Activated CD4-positive, alpha-beta T cell treated with anti-CD3 and anti-CD28 coated beads, Interleukin-2, amount 50 U/mL, for 24 hours (primary cell): ENCODE results near the gene RBX1.
"Not testable (repeated sequence)": the region's sequence is repeated elsewhere in the genome, so short reads cannot be mapped to it uniquely, and the experiment has no call there.

Experiments used
- DNase-seq, 2 donors: peaks; one replicate each; pipeline ENCODE4 v3.0.0-alpha.2; 2020; ENCODE audit warnings: low read depth in 1 of 2, low spot score in 1 of 2

RBX1 gene

GRCh38 chr22:40950962-40951794, at the start of gene RBX1:
TSS of gene RBX1 (plus strand) at chr22:40951378. CDS start at chr22:40951399, 21 bp downstream.
- DNase-seq: peak; percentile 98

GRCh38 chr22:40904101-40904500, 47.1 kb upstream of the RBX1 start:
- DNase-seq: no peak

GRCh38 chr22:40908895-40909294, 42.3 kb upstream of the RBX1 start:
- no peak for DNase-seq

GRCh38 chr22:40911772-40912171, 39.4 kb upstream of the RBX1 start:
- DNase-seq: no peak

GRCh38 chr22:40912987-40913386, 38.2 kb upstream of the RBX1 start:
- not testable (repeated sequence) for DNase-seq

- no peak for DNase-seq
Observed at GRCh38 chr22:40919446-40919845, 31.7 kb upstream of the RBX1 start.

GRCh38 chr22:40920526-40920925, 30.7 kb upstream of the RBX1 start:
- DNase-seq: no peak

- peak in 1 of 2 donors; percentile 38 for DNase-seq
Observed at GRCh38 chr22:40922484-40923303, 28.5 kb upstream of the RBX1 start.

GRCh38 chr22:40928657-40929056, 22.5 kb upstream of the RBX1 start:
- no peak for DNase-seq

- DNase-seq: no peak
Observed at GRCh38 chr22:40932396-40932795, 18.8 kb upstream of the RBX1 start.

GRCh38 chr22:40939202-40939601, 12.0 kb upstream of the RBX1 start:
- no peak for DNase-seq

- no peak for DNase-seq
Observed at GRCh38 chr22:40951795-40952605, 822 bp downstream of the RBX1 start.

- no peak for DNase-seq
Observed at GRCh38 chr22:40953471-40953870, 2.3 kb downstream of the RBX1 start.

GRCh38 chr22:40954113-40954512, 2.9 kb downstream of the RBX1 start:
- no peak for DNase-seq

GRCh38 chr22:40955571-40955970, 4.4 kb downstream of the RBX1 start:
- no peak for DNase-seq

GRCh38 chr22:40957601-40958000, 6.4 kb downstream of the RBX1 start:
- DNase-seq: no peak

- DNase-seq: no peak
Observed at GRCh38 chr22:40958299-40958698, 7.1 kb downstream of the RBX1 start.

GRCh38 chr22:40960145-40960544, 9.0 kb downstream of the RBX1 start:
- DNase-seq: no peak

- DNase-seq: no peak
Observed at GRCh38 chr22:40965936-40966725, 15.0 kb downstream of the RBX1 start.

GRCh38 chr22:40966726-40967085, 15.5 kb downstream of the RBX1 start:
- DNase-seq: no peak
